Measurements from ENCODE around the gene S100A10.

The S100A10 gene, protein sequence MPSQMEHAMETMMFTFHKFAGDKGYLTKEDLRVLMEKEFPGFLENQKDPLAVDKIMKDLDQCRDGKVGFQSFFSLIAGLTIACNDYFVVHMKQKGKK

DNA sequence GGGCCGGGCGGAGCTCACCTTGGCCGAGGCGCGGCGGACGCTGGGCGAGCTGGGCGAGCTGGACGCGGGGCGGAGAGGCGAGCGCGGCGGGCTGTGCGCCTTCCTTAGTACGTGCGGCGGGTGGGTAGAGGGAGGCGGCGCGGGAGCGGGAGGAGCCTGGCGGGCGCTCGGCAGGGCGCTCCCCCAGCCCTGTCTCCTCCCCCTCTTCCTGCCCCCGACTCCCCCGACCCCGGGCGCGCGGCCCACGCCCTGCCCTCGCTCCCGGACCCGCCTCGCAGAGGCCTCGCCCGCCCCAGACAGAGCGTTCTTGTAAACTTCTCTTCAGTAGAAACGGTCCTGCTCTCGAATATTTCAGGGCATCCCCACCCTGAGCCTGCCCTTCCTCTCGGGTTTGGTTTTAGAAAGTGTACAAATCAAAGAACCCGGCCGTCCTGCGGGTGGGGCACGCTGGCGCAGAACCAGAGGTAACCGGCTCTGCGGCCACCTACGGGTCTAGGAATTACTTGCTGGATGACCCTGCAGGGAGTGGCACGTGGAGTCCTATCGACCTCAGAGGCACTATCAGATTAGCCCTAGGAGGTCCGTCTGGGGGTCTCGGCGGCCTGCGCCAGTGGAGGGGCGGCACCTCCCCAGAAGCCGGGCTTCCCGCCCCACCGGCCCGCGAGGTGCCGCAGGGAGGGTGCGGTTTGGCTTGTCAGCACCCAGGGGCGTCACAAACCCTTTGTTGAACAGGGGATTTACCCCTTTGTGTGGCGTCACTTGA is at the start of gene S100A10:
TSS of gene S100A10 (minus strand) at position 126 of the 763 bp plus-strand sequence. CDS start 7,629 bp downstream, outside the sequence.
- DNase-seq, result peak; percentile 77

GRCh38 chr1:152042030-152042429 is 48.4 kb upstream of the S100A10 start:
- no peak for DNase-seq

DNA sequence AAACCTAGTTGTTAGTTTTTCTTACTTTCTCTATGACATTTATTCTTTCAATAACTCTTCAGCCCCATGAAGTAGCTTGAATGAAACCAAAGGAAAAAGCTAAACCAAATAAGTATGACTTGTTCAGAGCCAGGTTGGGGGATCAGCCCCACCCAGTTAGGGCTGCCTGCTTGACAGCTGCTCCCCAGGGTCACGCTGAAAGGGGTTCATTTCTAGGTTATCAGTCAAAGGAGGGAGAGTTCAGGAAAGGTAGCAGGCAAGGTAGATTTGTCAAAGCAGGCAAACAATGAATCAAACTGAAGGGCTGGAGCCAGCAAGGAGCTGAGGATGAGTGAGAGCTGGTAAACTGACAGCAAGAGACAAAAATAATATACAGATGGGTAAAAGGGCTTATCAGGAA is 46.2 kb upstream of the S100A10 start:
- DNase-seq, result no peak

DNA sequence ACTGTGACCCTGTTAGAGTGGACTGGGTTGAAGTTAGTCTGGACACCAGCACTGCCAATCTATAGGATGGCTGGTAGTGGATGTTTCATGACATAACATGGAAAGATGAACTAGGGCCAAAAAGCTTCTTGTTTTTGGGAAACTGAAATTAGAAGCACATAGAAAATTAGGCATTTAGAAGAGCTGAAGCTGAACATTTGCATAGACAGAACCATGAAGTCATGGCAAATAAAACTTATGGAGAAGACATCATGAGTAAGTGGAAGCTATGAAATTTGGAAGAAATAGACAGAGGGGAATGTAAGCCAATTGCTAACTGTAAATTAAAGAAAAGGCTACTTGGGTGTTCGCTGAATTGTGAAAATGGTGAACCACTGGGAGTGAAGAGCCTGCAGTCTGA is 45.8 kb upstream of the S100A10 start:
- no peak for DNase-seq

DNA sequence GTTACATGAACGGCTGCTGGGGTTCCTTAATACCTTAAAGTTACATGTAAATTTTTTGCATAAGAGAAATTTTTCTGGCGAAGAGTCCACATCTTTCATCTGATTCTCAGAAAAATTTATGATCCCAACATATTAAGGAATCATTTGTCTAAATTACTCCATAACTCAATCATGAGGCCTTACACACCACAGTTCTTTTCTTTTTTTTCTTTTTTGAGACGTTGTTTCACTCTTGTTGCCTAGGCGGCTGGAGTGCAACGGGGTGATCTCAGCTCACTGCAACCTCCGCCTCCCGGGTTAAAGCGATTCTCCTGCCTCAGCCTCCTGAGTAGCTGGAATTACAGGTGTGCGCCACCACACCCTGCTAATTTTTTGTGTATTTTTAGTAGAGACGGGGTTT is 45.2 kb upstream of the S100A10 start:
- no peak for DNase-seq

DNA sequence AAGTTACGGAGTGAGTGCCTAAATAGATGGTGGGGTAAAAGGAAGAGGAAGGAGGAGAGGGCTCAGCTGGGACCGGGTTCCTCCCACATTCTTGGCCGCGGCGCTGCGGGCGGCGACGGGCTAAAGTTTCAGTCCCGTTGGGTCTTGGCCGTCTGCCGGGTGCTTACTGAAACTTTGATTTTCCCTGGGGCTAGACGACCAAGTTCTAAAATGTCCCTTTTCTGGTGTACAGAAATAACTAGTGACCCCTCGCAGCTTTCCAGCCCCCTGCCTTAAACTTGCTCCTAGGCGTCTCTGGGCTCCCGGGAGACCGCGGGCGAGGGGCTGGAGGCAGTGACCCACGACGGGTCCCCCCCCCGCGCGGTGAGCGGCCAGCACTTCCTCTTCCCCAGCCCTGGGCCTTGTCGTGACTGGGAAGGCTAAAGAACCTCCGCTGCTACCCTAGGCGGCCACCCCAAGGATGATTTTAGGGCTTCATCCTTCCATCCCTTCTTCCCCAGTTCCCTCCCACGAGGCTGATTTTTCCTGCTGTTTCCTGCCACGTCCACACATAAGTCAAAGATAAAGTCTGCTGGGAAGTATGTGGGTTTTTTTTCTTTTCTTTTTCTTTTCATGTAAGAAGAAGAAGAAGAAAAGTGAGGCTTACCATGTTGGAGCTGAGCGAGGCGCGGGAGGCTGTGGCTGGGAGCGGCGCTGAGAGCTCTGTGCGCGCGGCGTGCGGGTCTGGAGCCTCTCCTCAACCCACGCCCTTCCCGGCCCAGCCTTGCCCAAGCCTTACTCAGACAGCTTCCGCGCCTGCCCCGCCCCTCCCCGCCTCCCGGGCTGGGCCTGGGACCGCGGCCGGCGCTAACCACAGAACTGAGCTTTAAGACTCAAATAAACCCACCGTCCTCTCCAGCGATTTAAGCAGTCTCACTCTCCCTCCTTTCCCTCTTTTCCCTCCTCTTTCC is 42.9 kb upstream of the S100A10 start, which contains the start of gene S100A11:
TSS of gene S100A11 (minus strand) at position 738 of the 950 bp plus-strand sequence. CDS start at position 649, 89 bp downstream.
- peak; percentile 86 for DNase-seq

DNA sequence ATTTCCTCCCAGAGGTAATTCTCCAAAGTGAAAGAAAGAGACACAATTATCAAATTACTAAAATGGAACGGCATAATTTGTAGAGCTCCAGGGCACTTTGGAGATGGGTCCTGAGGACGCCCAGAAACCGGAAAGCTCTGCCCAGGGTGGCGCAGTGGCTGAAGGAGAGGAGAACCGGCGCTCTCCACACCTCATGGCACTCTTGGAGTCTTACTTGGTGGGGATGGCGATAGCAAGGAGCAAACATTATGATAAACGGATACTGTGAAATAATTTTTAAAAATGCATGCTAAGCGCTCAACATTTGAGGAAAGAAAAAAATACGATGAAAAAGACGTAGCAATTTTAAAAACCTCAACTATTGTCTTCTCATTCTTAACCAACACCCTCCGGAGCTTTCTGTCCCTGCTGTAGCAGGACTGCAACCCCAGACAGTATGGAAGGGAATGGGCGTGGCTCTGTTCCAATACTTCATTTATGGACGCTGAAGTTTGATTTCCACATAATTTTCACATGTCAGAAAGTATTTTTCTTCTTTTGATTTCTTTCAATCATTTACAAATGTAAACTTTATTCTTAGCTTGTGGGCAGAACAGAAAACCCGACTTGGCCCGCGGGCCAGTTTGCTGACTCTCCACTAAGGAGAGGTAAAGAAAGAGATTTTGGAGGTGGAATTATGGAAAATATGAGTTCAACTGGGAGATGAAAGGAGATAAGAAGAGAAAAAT is 42.0 kb upstream of the S100A10 start:
- peak; percentile 42 for DNase-seq

DNA sequence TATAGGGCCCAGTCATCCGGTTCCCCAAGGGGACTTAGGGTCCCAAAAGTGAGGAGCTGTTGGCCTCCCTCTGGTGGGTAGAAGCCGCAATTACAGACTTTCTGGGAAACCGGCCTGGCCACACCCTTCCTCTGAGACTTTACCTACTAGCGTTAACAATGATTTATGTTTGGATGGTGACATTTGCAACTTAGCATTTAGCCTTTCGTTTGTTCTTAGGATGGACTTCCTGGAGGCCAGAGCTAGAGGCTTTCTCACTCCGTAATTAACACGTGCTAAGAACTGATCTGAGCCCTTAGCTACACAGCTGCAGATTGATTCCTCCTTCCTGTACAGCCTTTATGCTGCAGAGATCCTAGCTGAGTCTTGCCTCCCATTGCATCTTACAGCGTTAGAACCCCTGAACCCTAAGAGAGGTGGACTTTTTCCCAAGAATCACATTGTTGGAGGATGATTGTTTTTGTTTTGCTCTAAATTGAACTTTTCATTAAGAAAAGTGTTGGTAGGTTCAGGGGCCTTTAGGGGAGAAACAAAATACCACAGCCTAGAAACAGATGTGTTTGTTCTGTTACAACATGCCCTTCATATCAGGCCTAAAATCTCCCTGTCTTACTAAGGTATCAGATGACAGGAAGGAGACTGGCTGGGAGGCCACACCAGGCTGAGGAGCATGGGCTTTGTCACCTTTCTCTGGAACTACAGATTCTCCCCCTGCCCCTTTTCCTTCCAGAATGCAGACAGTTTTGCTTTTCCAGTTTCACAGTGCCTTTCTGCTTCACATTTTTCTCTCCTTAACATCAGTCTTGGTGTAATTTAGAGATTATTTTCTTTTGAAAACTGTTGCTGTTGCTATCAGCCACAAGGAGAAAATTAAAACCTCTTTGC is 41.2 kb upstream of the S100A10 start:
- DNase-seq, result peak; percentile 78

DNA sequence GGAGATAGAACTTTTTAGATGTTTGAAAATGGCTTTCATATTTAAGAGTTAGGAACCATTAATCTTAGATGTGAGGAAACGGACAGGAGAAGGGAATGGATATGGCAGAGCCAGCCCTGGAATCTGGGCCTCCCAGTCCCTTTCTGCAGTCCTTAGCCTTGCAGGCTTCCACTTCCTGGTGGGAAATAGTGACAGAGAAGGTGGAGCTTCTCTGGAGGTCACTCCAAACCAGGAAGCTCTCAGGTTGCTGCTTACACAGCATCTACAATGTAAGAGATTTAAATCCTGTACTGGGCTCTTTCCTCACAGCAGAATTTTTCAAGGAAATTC is 40.6 kb upstream of the S100A10 start:
- no peak for DNase-seq

- DNase-seq, result no peak
These were observed 36.2 kb upstream of the S100A10 start for GRCh38 chr1:152029929-152030211.

GRCh38 chr1:152029144-152029928 is 35.7 kb upstream of the S100A10 start:
- DNase-seq, result no peak

DNA sequence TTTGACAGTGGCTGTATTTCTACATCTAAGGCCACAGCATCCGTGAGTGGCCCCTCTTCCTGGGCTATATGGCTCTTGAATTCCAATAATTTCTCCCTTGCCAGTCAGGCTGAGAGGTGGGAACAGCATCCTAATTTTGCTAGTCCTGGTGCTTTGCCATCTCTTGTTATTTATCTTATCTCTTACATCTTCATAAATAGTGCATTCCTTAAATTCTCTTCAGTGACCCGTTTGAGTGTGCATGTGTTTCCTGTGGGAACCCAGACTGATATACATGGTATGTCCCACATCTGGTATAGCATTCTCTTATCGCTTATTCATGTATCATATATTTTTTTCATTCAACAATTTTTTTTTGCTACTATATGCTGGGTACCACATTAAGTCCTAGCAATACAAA is 33.2 kb upstream of the S100A10 start:
- no peak for DNase-seq

- no peak for DNase-seq
These were observed 30.6 kb upstream of the S100A10 start for GRCh38 chr1:152024223-152024622.

GRCh38 chr1:152023221-152023620 is 29.6 kb upstream of the S100A10 start:
- no peak for DNase-seq

DNA sequence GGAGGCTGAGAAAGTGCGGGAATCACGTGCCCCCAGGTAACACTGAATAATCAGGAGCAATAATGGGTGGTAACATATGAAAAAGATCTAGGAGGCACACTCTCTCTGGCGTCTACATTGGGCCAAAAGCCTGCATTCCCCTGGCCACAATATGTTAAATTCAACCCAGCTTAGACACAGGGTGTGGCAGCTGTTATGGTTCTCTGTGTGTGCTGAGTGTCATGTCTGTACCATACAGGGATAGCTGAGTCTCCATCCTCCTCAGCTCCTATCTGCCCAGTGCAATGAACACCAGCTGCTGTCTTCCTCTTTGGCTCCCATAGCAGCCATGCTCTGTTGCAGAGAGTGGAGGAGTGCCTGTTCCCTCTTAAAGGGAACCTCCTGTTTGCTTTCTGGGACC is 28.8 kb upstream of the S100A10 start:
- DNase-seq, result no peak

GRCh38 chr1:152021569-152021968 is 27.9 kb upstream of the S100A10 start:
- no peak for DNase-seq

DNA sequence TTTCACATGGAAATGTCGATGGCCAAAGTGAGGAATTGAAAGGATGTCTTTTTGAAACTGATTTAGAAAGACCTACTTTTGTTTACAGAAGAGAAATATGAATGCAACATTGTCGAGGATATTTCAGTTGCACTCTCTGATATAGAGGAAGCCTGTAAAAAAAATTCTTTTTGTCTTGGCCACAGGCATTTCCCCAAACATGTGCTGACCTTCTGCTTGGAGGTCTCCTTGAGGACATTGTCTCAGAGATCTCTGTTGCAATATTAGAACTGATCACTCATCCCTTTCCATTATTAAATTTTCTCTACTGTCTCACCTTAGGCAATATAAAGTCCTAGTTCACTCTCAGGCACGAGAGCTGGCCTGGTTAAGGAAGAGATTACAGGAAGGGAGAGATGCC is 27.2 kb upstream of the S100A10 start:
- DNase-seq, result no peak

- no peak for DNase-seq
These were observed 24.9 kb upstream of the S100A10 start for GRCh38 chr1:152018537-152018936.

DNA sequence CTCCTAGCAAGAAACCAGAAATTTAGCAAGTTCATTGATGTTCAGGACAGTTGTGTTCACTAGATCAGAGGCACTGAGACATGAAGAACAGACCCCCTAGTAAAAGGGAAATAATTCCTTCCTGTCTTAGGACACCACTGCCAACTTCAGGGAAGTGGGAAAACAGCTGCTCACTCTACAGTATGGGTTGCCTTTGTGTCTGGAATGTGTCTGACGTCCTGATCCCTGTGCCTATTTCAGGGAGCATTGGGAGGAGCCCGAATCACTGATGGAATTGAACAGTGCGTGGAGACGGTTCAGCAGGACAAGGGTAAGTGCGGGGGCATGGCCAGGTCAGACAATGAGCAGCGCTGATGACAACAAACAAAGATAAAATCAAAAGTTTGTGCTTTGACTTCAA is 22.1 kb upstream of the S100A10 start:
- DNase-seq, result no peak

GRCh38 chr1:152014943-152015342 is 21.3 kb upstream of the S100A10 start:
- no peak for DNase-seq

DNA sequence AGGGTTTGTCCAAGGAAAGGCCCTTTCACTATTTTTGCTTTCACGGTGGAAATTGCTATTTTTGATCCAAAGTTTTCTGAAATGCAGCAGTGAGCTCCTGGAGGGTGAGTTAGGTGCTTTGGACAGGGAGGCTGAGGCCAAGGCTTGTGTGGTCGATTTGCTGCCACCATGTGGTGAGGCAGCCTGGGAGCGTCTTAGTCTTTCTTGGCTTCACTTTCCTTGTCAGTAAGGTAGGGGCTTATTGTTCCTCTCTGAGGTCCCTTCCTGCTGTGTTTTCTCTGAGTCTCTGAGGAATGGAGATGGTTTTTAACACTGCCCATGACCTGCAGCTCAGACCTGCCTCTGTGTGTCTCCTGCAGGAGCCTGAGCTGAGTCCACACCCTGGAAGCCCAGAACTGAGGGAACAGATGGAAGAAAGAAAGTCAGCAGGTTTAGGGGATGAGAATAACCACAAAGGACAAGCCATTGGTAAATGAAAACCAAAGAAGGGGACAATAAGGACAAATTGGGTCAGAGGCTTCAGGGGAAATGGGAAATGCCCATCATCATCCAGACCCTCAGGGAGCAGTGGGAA is 20.1 kb upstream of the S100A10 start:
- no peak for DNase-seq
